ENCODE results near the gene SF1. TPM values are rescaled to one million over a fixed set of nuclear protein-coding genes. Genes with fewer than 3 reads are reported as not detected.

The SF1 gene
- total and polyA plus RNA-seq, 12 donors = 76.2 to 395 (median 213) TPM

- intact Hi-C loops (cut with DNase I) = no loop called here
- H3K9me3 ChIP-seq (replicated peaks in 1 of 3) = no peaks in the 10 kb centered on the region
- peak in 3 of 7 donors; percentile 22 to 51 (median 48) for DNase-seq
- H3K27me3 ChIP-seq = peaks cover 8% of the 10 kb centered on the region
- H3K27ac ChIP-seq = peak overlapping the region in 4 of 5 donors; percentile 55 to 91 (median 72)
- no peaks in the 10 kb centered on the region for H3K36me3 ChIP-seq (replicated peaks in 1 of 2)
- peak overlapping the region in 3 of 4 donors; percentile 16 to 56 (median 37) for H3K4me3 ChIP-seq
- 0 to 25% (median 15%) methylated on average over 12 to 54 of the region's 54 CpGs for WGBS, 4 donors
- H3K4me1 ChIP-seq (replicated peaks in 1 of 2) = peaks cover 15 to 39% of the 10 kb centered on the region in 2 donors
- no peak for TF ChIP-seq POLR2A (IDR thresholded peaks at IDR 0.05)
- TF ChIP-seq CTCF (IDR thresholded peaks at IDR 0.05) = no peak
Measured at GRCh38 chr11:64742087-64742888, 36.1 kb downstream of the SF1 start.

GRCh38 chr11:64741375-64742086 is 36.8 kb downstream of the SF1 start:
- H3K9me3 ChIP-seq (replicated peaks in 1 of 3) = no peaks in the 10 kb centered on the region
- H3K4me1 ChIP-seq (replicated peaks in 1 of 2) = peaks cover 15 to 39% of the 10 kb centered on the region in 2 donors
- no peak for TF ChIP-seq POLR2A (IDR thresholded peaks at IDR 0.05)
- no peak for TF ChIP-seq CTCF (IDR thresholded peaks at IDR 0.05)
- DNase-seq = no peak
- H3K27ac ChIP-seq = peak overlapping the region in 1 of 5 donors; percentile 91
- WGBS, 4 donors = 54 to 69% (median 65%) methylated on average over 15 to 24 of the region's 24 CpGs
- intact Hi-C loops (cut with DNase I) = no loop called here
- peaks cover 8% of the 10 kb centered on the region for H3K27me3 ChIP-seq
- H3K4me3 ChIP-seq = peak overlapping the region in 2 of 4 donors; percentile 16 to 56
- no peaks in the 10 kb centered on the region for H3K36me3 ChIP-seq (replicated peaks in 1 of 2)

- TF ChIP-seq CTCF (IDR thresholded peaks at IDR 0.05) = no peak
- no peak for TF ChIP-seq POLR2A (IDR thresholded peaks at IDR 0.05)
- no peaks in the 10 kb centered on the region for H3K9me3 ChIP-seq (replicated peaks in 1 of 3)
- H3K27ac ChIP-seq = no peak overlapping the region
- no peak for DNase-seq
- peaks cover 15 to 24% of the 10 kb centered on the region in 2 donors for H3K4me1 ChIP-seq (replicated peaks in 1 of 2)
- intact Hi-C loops (cut with DNase I) = no loop called here
- no peak overlapping the region for H3K4me3 ChIP-seq
- 89 to 94% (median 90%) methylated on average over 10 to 12 of the region's 12 CpGs for WGBS, 4 donors
- peaks cover 8% of the 10 kb centered on the region for H3K27me3 ChIP-seq
- no peaks in the 10 kb centered on the region for H3K36me3 ChIP-seq (replicated peaks in 1 of 2)
Measured at GRCh38 chr11:64739871-64740270, 38.5 kb downstream of the SF1 start.

GRCh38 chr11:64736654-64737053 is 41.7 kb downstream of the SF1 start:
- TF ChIP-seq CTCF (IDR thresholded peaks at IDR 0.05) (no peak), POLR2A (IDR thresholded peaks at IDR 0.05) (no peak)
- Histone ChIP-seq H3K36me3 (replicated peaks in 1 of 2) (no peaks in the 10 kb centered on the region), H3K27ac (no peak overlapping the region), H3K27me3 (peaks cover under 1% of the 10 kb centered on the region), H3K4me3 (no peak overlapping the region), H3K9me3 (replicated peaks in 1 of 3) (no peaks in the 10 kb centered on the region), H3K4me1 (replicated peaks in 1 of 2) (no peaks in the 10 kb centered on the region)
- intact Hi-C loops (cut with DNase I) = no loop called here
- no peak for DNase-seq
- WGBS, 4 donors = 90 to 95% (median 93%) methylated on average over 5 to 15 of the region's 15 CpGs

Data from adrenal gland (tissue), 12 donors.